Fibroblast of pulmonary artery (primary cell): Measurements from ENCODE around the gene ACER3.
"Not testable (repeated sequence)": the region's sequence is repeated elsewhere in the genome, so short reads cannot be mapped to it uniquely, and the experiment has no call there.

Experiments
- DNase-seq: peaks from one replicate; pipeline ENCODE4 v3.0.0-alpha.2; 2010; ENCODE audit warnings: low read depth
- H3K4me3 ChIP-seq: replicated peaks from 2 replicates; pipeline ENCODE4 v1.5.1; 2011; ENCODE audit warnings: low read depth, mild to moderate bottlenecking, control low read depth, low read length, moderate library complexity
- CTCF ChIP-seq: IDR thresholded peaks from 2 replicates; pipeline ENCODE4 v1.5.1; 2011; ENCODE audit warnings: mild to moderate bottlenecking, control low read depth, low read length, inconsistent platforms; ENCODE audit errors: missing control alignments

Gene ACER3

GRCh38 chr11:77057938-77058474 lies 197.3 kb downstream of the ACER3 start:
- TF ChIP-seq CTCF = no peak
- no peak overlapping the region for H3K4me3 ChIP-seq
- no peak for DNase-seq

GRCh38 chr11:77058900-77059299 lies 198.2 kb downstream of the ACER3 start:
- H3K4me3 ChIP-seq = no peak overlapping the region
- TF ChIP-seq CTCF = no peak

GRCh38 chr11:77059806-77060205 lies 199.1 kb downstream of the ACER3 start:
- no peak for DNase-seq
- TF ChIP-seq CTCF = no peak
- H3K4me3 ChIP-seq = no peak overlapping the region

More at GRCh38 chr11:77058900-77059299, 198.2 kb downstream of the ACER3 start:
- DNase-seq = no peak

GRCh38 chr11:77060234-77060633 lies 199.5 kb downstream of the ACER3 start:
- H3K4me3 ChIP-seq = no peak overlapping the region
- no peak for DNase-seq
- no peak for TF ChIP-seq CTCF

- not testable (repeated sequence) for DNase-seq, H3K4me3 ChIP-seq
Observed at GRCh38 chr11:77061258-77061657, 200.5 kb downstream of the ACER3 start.

GRCh38 chr11:77062924-77063323 lies 202.2 kb downstream of the ACER3 start:
- peak; percentile 30 for TF ChIP-seq CTCF
- DNase-seq = no peak
- H3K4me3 ChIP-seq = no peak overlapping the region

GRCh38 chr11:77063407-77063806 lies 202.7 kb downstream of the ACER3 start:
- H3K4me3 ChIP-seq = no peak overlapping the region
- no peak for TF ChIP-seq CTCF
- no peak for DNase-seq
